GM21723 (cell line): ENCODE measurements around the gene CCSER1.
"Not testable (repeated sequence)": the region's sequence is repeated elsewhere in the genome, so short reads cannot be mapped to it uniquely, and the experiment has no call there.

Experiments used
- ATAC-seq: cut with Tn5 transposase; IDR thresholded peaks from one replicate; pipeline ENCODE4 v1.9.1; 2021; ENCODE audit warnings: mild to moderate bottlenecking, moderate library complexity; ENCODE audit not compliant: unreplicated experiment

The CCSER1 gene

GRCh38 chr4:90996813-90997212 is 869.6 kb downstream of the CCSER1 start:
- no peak for ATAC-seq

GRCh38 chr4:91015861-91016260 is 888.7 kb downstream of the CCSER1 start:
- ATAC-seq: no peak

GRCh38 chr4:91019513-91019912 is 892.3 kb downstream of the CCSER1 start:
- no peak for ATAC-seq

GRCh38 chr4:91025241-91026148 is 898.3 kb downstream of the CCSER1 start:
- ATAC-seq: no peak

GRCh38 chr4:91028228-91028627 is 901.0 kb downstream of the CCSER1 start:
- ATAC-seq: no peak

GRCh38 chr4:91031761-91032160 is 904.6 kb downstream of the CCSER1 start:
- no peak for ATAC-seq

- no peak for ATAC-seq
These were observed 905.7 kb downstream of the CCSER1 start for GRCh38 chr4:91032725-91033445.

GRCh38 chr4:91035276-91035675 is 908.1 kb downstream of the CCSER1 start:
- no peak for ATAC-seq

GRCh38 chr4:91037951-91038350 is 910.8 kb downstream of the CCSER1 start:
- no peak for ATAC-seq

GRCh38 chr4:91057871-91058270 is 930.7 kb downstream of the CCSER1 start:
- ATAC-seq: no peak

GRCh38 chr4:91058345-91058744 is 931.2 kb downstream of the CCSER1 start:
- ATAC-seq: no peak

GRCh38 chr4:91064157-91064853 is 937.1 kb downstream of the CCSER1 start:
- no peak for ATAC-seq

GRCh38 chr4:91065117-91065516 is 937.9 kb downstream of the CCSER1 start:
- ATAC-seq: no peak

GRCh38 chr4:91070736-91071135 is 943.5 kb downstream of the CCSER1 start:
- ATAC-seq: no peak

- ATAC-seq: no peak
These were observed 949.0 kb downstream of the CCSER1 start for GRCh38 chr4:91076147-91076546.

GRCh38 chr4:91085961-91086360 is 958.8 kb downstream of the CCSER1 start:
- no peak for ATAC-seq

GRCh38 chr4:91087743-91088142 is 960.5 kb downstream of the CCSER1 start:
- no peak for ATAC-seq

GRCh38 chr4:91089178-91089577 is 962.0 kb downstream of the CCSER1 start:
- no peak for ATAC-seq

- no peak for ATAC-seq
These were observed 965.3 kb downstream of the CCSER1 start for GRCh38 chr4:91092398-91092980.

- not testable (repeated sequence) for ATAC-seq
These were observed 967.0 kb downstream of the CCSER1 start for GRCh38 chr4:91094220-91094619.

GRCh38 chr4:91099666-91100065 is 972.5 kb downstream of the CCSER1 start:
- ATAC-seq: no peak
